ENCODE results near the gene TMEM245. TPM values are rescaled to one million over a fixed set of nuclear protein-coding genes. Genes with fewer than 3 reads are reported as not detected.

The TMEM245 gene
- total and polyA plus RNA-seq, 2 of the 13 experiments (the other 11 are each of a cell fraction or from before 2014, with no cell fraction given), result 53.5 to 55.4 TPM

- FAIRE-seq (no peak), ATAC-seq (no peak), DNase-seq (ENCODE audit: low spot score) (no peak)
- no peaks in the 10 kb centered on the region for H3K9me3 ChIP-seq (ENCODE audit: low read length)
- H2AFZ ChIP-seq (ENCODE audit: low read length), result no peak overlapping the region
- CTCF ChIA-PET (ENCODE audit: low intra/inter-chr PET ratio, low total read pairs), result no interaction called here
- in situ Hi-C loops (cut with HindIII; ENCODE audit: extremely low pct_ligation_motif_present, low pct_unique_long_range_greater_than_20kb) (no loop called here), intact Hi-C loops (cut with micrococcal nuclease; ENCODE audit: unreplicated experiment) (no loop called here)
- no peak overlapping the region for H3K9ac ChIP-seq (ENCODE audit: insufficient read depth, low read depth, low read length)
- BruUV-seq (replicated peaks), result no TSS peak
- no peak overlapping the region for H3K4me3 ChIP-seq (replicated peaks in 1 of 3; ENCODE audit: insufficient read depth in 1 of 3, low read depth in 2 of 3, low read length in 3 of 3)
- POLR2A ChIA-PET, result no interaction called here
- H3K4me2 ChIP-seq (ENCODE audit: low read depth, low read length), result no peak overlapping the region
- WGBS (ENCODE audit: low lambda C conversion rate), result 94% methylated on average over 5 of the region's 5 CpGs
- no peaks in the 10 kb centered on the region for H3K27me3 ChIP-seq (ENCODE audit: control insufficient read depth in 1 of 2, insufficient read depth in 2 of 2, low read length in 2 of 2)
- no peaks in the 10 kb centered on the region for H4K20me1 ChIP-seq (ENCODE audit: insufficient read depth, low read length)
- H3K27ac ChIP-seq (ENCODE audit: extremely low read length, insufficient read depth, low read length), result no peak overlapping the region
- TF ChIP-seq ARNT (IDR thresholded peaks at IDR 0.05), result no peak
- no peak for TF ChIP-seq ARNT2 (CRISPR knock-in tag; IDR thresholded peaks at IDR 0.05; ENCODE audit: low read depth)
- no peak for TF ChIP-seq HNRNPLL (IDR thresholded peaks at IDR 0.05; ENCODE audit: low read depth, low read length, poor library complexity, severe bottlenecking)
- TF ChIP-seq, protein P1, sequence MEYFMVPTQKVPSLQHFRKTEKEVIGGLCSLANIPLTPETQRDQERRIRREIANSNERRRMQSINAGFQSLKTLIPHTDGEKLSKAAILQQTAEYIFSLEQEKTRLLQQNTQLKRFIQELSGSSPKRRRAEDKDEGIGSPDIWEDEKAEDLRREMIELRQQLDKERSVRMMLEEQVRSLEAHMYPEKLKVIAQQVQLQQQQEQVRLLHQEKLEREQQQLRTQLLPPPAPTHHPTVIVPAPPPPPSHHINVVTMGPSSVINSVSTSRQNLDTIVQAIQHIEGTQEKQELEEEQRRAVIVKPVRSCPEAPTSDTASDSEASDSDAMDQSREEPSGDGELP (IDR thresholded peaks at IDR 0.05; ENCODE audit: borderline replicate concordance, low read depth), result no peak
- no peak for TF ChIP-seq PAWR (CRISPR knock-in tag; IDR thresholded peaks at IDR 0.05; ENCODE audit: borderline replicate concordance)
- no peak for TF ChIP-seq RFX3 (CRISPR knock-in tag; IDR thresholded peaks at IDR 0.05)
- no peak for TF ChIP-seq ZNF552 (CRISPR knock-in tag; IDR thresholded peaks at IDR 0.05; ENCODE audit: borderline replicate concordance)
- H3K79me2 ChIP-seq (ENCODE audit: insufficient read depth, low read length), result peaks cover 4% of the 10 kb centered on the region
- H3K36me3 ChIP-seq (replicated peaks in 1 of 2; ENCODE audit: control insufficient read depth in 1 of 2, insufficient read depth in 2 of 2, low read length in 2 of 2), result peaks cover 2 to 50% of the 10 kb centered on the region in 2 experiments
- peaks cover 11% of the 10 kb centered on the region for H3K4me1 ChIP-seq (ENCODE audit: insufficient read depth, low read length)
These were observed 128.3 kb downstream of the TMEM245 start for GRCh38 chr9:108991479-108991878.

DNA sequence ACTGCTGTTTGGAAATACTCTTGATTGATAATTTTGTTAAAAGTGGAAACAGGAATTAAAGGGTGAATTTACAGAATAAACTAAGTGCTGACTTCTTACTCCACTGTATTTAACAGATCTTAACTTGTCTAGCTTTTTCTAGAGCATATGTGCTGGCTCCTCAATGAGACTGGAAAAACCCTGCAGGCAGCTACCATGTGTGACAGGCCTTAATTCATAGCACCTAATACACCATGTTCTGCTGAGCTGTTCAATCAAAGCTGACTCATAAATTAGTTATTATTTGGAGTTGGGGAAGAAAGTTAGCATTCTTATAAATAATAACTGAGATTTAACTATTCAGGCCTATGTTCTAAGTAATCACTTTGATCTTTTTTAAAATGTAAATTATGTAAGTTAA is 135.9 kb downstream of the TMEM245 start:
- Histone ChIP-seq H3K9me3 (ENCODE audit: low read length) (no peaks in the 10 kb centered on the region), H2AFZ (ENCODE audit: low read length) (no peak overlapping the region), H3K36me3 (replicated peaks in 1 of 2; ENCODE audit: control insufficient read depth in 1 of 2, insufficient read depth in 2 of 2, low read length in 2 of 2) (peaks cover 11 to 36% of the 10 kb centered on the region in 2 experiments), H3K79me2 (ENCODE audit: insufficient read depth, low read length) (no peaks in the 10 kb centered on the region), H3K4me1 (ENCODE audit: insufficient read depth, low read length) (no peaks in the 10 kb centered on the region), H3K27ac (ENCODE audit: extremely low read length, insufficient read depth, low read length) (no peak overlapping the region), H3K27me3 (ENCODE audit: control insufficient read depth in 1 of 2, insufficient read depth in 2 of 2, low read length in 2 of 2) (no peaks in the 10 kb centered on the region), H3K4me3 (replicated peaks in 1 of 3; ENCODE audit: insufficient read depth in 1 of 3, low read depth in 2 of 3, low read length in 3 of 3) (no peak overlapping the region), H4K20me1 (ENCODE audit: insufficient read depth, low read length) (no peaks in the 10 kb centered on the region), H3K9ac (ENCODE audit: insufficient read depth, low read depth, low read length) (no peak overlapping the region), H3K4me2 (ENCODE audit: low read depth, low read length) (no peak overlapping the region)
- no peak for FAIRE-seq
- no TSS peak for BruUV-seq (replicated peaks)
- no peak for ATAC-seq
- in situ Hi-C loops (cut with HindIII; ENCODE audit: extremely low pct_ligation_motif_present, low pct_unique_long_range_greater_than_20kb), result no loop called here
- POLR2A ChIA-PET, result no interaction called here
- DNase-seq (ENCODE audit: low spot score), result no peak
- CTCF ChIA-PET (ENCODE audit: low intra/inter-chr PET ratio, low total read pairs), result no interaction called here
- intact Hi-C loops (cut with micrococcal nuclease; ENCODE audit: unreplicated experiment), result no loop called here
- TF ChIP-seq KDM5B (CRISPR knock-in tag; IDR thresholded peaks at IDR 0.05; ENCODE audit: borderline replicate concordance) (no peak), ZSCAN9 (CRISPR knock-in tag; IDR thresholded peaks at IDR 0.05; ENCODE audit: borderline replicate concordance) (no peak), NCOA2 (CRISPR knock-in tag; IDR thresholded peaks at IDR 0.05) (no peak), SALL2 (CRISPR knock-in tag; IDR thresholded peaks at IDR 0.05) (no peak), MIXL1 (CRISPR knock-in tag; IDR thresholded peaks at IDR 0.05) (no peak), ZNF232 (CRISPR knock-in tag; IDR thresholded peaks at IDR 0.05; ENCODE audit: borderline replicate concordance) (no peak), RFX3 (CRISPR knock-in tag; IDR thresholded peaks at IDR 0.05) (no peak), CENPT (CRISPR knock-in tag; IDR thresholded peaks at IDR 0.05; ENCODE audit: low read depth) (no peak), ZNF446 (CRISPR knock-in tag; IDR thresholded peaks at IDR 0.05) (no peak)
- TF ChIP-seq, protein P2, sequence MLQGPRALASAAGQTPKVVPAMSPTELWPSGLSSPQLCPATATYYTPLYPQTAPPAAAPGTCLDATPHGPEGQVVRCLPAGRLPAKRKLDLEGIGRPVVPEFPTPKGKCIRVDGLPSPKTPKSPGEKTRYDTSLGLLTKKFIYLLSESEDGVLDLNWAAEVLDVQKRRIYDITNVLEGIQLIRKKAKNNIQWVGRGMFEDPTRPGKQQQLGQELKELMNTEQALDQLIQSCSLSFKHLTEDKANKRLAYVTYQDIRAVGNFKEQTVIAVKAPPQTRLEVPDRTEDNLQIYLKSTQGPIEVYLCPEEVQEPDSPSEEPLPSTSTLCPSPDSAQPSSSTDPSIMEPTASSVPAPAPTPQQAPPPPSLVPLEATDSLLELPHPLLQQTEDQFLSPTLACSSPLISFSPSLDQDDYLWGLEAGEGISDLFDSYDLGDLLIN (CRISPR knock-in tag; IDR thresholded peaks at IDR 0.05; ENCODE audit: borderline replicate concordance), result no peak
- TF ChIP-seq, protein P3, sequence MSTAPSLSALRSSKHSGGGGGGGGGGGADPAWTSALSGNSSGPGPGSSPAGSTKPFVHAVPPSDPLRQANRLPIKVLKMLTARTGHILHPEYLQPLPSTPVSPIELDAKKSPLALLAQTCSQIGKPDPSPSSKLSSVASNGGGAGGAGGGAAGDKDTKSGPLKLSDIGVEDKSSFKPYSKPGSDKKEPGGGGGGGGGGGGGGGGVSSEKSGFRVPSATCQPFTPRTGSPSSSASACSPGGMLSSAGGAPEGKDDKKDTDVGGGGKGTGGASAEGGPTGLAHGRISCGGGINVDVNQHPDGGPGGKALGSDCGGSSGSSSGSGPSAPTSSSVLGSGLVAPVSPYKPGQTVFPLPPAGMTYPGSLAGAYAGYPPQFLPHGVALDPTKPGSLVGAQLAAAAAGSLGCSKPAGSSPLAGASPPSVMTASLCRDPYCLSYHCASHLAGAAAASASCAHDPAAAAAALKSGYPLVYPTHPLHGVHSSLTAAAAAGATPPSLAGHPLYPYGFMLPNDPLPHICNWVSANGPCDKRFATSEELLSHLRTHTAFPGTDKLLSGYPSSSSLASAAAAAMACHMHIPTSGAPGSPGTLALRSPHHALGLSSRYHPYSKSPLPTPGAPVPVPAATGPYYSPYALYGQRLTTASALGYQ (CRISPR knock-in tag; IDR thresholded peaks at IDR 0.05), result no peak

Measured in HepG2 (cell line).